Coronary artery (tissue), 2 donors: ENCODE data around the gene RWDD3.

Source experiments
- DNase-seq: peaks from one replicate; pipeline ENCODE4 v3.0.0-alpha.2; 2017; ENCODE audit warnings: low spot score
- H3K27ac ChIP-seq, 2 donors: fragments of 200-600 bp; sonication (generic); one replicate each; pipeline ENCODE4 v1.5.1; 2016 to 2019
- H3K4me3 ChIP-seq: fragments of 200-600 bp; sonication (generic); 2 replicates; pipeline ENCODE4 v1.5.1; 2016; ENCODE audit warnings: mild to moderate bottlenecking, moderate library complexity
- CTCF ChIP-seq: fragments of 200-600 bp; sonication (generic); IDR thresholded peaks from one replicate; pipeline ENCODE4 v1.5.1; 2019; ENCODE audit warnings: antibody characterized with exemption

The RWDD3 gene

GRCh38 chr1:95287081-95287480 lies 53.1 kb downstream of the RWDD3 start:
- no peak for DNase-seq
- TF ChIP-seq CTCF = no peak
- no peak overlapping the region for H3K4me3 ChIP-seq
- H3K27ac ChIP-seq = no peak overlapping the region

GRCh38 chr1:95287825-95288224 lies 53.8 kb downstream of the RWDD3 start:
- no peak overlapping the region for H3K4me3 ChIP-seq
- H3K27ac ChIP-seq = no peak overlapping the region
- DNase-seq = no peak
- TF ChIP-seq CTCF = no peak
